Stimulated activated CD4-positive, alpha-beta T cell treated with anti-CD3 and anti-CD28 coated beads, TNF-alpha, amount 100 ng/mL, for 48 hours (primary cell): ENCODE data around the gene TCF19.
"Not testable (repeated sequence)": the region's sequence is repeated elsewhere in the genome, so short reads cannot be mapped to it uniquely, and the experiment has no call there.

ENCODE experiments used
- DNase-seq, 3 donors: peaks; one replicate each; pipeline ENCODE4 v3.0.0-alpha.2; 2020; ENCODE audit warnings: low read depth in 3 of 3

TCF19 gene

DNA sequence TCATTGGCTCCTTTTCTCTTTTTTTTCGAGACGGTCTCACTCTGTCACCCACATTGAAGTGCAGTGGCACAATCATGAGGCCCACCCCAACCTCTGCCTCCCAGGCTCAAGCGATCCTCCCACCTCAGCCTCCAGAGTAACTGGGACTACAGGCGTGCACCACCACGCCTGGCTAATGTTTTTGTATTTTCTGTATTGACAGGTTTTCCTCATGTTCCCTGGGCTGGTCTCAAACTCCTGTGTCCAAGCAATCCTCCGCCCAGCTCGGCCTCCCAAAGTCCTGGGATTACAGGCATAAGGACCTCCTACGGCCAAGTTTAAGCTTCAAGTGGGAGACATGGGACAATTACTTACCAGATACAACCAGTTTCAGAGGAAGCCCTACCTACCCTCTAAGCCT is 21.5 kb downstream of the TCF19 start:
- DNase-seq: no peak

DNA sequence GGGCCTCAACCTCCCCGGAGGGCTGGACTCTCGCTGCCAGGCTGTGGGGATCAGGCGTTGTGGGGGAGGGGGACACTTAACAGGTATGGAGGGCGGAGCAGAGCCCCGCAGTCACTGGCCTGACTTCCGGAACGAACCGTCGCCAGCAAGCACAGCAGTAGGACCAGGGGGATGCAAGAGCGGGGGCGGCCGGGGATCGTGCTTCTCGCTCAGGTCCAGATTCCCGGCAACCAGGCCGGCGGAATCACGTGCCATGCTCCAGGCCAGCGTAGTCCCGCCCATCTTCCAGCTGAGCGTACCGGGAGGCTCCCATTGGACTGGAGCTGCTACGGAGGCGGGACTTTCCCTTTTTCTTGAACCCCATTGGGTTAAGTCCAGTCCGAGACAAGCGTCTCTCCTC is 22.1 kb downstream of the TCF19 start:
- DNase-seq: peak in 2 of 3 donors; percentile 32 to 62

DNA sequence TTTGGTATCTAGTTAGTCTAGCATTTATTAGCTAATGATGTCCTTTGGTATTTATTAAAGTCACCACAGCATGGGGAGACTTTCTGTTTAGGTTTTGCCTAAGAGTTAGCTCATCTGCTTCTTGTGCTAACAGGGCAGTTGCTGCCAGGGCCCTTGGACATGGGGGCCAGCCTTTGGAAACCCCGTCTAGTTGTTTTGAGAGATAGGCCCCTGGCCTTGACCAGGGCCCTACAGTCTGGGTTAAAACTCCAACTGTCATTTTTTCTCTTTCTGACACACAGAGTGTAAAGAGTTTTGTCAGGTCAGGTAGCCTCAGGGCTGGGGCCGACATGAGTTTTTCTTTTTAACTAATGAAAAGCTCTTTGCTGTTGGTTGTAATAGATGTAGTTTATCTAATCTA is 24.9 kb downstream of the TCF19 start:
- DNase-seq: not testable (repeated sequence)

DNA sequence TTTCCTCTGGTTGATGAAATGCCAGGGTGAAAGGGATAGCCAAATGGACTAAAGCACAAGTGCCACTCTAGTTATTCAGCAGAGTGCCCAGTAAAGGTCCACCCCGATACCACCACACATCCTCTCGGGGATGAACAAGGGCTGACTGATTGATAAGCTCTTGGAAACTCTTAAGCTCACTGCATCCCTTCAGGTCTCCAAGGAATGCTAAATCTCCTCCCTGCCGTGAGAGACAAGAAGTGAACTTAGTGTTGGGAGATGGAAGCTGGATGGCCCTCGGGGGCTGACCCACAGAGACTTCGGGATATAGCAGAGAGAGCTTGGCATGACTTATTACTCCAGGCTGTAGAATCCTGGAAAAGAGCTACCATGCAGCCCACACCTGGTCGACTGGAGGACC is 25.5 kb downstream of the TCF19 start:
- not testable (repeated sequence) for DNase-seq

DNA sequence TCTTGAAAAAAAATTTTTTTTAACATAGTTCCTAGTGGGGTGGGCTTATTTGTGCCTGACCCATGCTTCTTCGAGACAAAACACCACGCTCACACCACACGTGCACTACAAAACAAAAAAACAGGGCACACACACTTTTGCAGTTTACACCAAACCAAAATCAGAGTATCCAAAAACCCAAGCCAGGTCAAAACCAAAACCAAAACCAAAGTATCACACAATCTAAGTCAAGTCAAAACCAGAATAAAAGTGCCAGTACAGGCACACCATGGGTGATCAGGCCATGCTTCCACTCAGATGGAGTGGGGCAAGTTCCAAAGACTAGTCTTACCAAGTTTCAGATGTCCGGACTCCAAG is 27.3 kb downstream of the TCF19 start:
- not testable (repeated sequence) for DNase-seq

DNA sequence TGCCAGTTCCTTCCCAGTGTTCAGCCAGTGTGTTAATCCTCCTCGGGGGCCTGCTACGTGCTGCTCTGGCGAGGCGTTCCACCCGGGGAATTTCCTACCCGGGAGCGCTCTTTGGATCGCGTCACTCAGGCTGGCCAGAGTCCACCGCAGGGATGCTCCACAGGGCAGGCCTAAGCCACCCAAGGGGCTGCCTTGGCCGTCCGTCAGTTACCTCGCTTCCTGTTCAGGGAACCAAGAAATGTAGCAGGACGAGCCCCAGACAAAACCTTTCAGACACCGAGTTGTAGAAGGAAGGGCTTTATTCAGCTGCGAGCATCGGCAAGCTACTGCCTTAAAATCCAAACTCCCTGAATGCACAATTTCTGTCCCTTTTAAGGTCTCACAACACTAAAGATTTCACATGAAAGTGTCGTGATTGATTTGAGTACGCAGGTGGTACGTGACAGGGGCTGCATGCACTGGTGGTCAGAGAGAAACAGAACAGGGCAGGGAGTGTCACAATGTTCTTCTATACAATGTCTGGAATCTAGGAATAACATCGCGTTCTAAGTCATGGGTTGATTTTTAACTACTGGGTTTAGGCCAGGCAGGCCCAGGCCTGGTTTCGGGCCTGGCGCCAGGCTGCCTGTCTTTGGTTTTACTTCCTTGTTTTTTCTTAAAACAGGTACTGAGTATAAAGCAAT is 27.8 kb downstream of the TCF19 start:
- DNase-seq: no peak

DNA sequence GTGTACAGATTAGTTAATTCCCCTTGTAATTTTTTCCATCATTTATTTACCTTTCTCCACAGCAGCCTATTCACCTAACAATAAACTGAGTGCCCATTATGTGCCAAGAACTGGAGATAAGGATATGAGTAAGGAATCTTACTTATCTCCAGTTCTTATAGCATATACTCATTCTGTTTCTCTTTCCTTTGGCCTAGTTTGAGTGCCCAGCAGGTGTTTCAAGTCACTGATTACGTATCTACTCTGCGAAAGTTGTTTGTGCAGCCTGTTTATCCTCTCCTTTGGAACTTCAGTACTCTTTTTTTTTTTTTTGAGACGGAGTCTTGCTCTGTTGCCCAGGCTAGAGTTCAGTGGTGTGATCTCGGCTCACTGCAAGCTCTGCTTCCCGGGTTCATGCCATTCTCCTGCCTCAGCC is 29.4 kb downstream of the TCF19 start:
- DNase-seq: no peak

DNA sequence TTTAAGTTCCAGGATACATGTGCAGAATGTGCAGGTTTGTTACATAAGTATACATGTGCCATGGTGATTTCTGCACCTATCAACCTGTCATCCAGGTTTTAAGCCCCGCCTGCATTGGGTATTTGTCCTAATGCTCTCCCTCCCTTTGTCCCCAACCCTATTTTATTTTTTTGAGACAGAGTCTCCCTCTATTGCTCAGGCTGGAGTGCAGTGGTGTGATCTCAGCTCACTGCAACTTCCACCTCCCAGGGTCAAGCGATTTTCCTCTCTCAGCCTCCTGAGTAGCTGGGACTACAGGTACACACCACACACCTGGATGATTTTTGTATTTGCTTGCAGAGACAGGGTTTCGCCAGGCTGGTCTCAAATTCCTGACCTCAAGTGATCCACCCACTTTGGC is 30.8 kb downstream of the TCF19 start:
- DNase-seq: not testable (repeated sequence)

DNA sequence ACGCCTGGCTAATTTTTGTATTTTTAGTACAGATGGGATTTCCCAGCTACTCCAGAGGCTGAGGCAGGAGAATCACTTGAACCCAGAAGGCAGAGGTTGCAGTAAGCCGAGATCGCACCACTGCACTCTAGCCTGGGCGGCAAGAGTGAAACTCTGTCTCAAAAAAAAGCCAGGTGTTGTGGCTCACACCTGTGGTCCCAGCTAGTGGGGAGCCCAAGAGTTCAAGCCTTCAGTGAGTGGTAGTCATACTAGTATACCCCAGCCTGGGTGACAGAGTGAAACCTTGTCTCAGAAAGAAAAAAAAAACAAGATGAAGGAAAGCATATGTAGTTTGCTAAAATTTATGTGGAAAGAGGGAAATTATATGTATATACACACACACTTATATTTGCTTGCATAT is 32.1 kb downstream of the TCF19 start:
- no peak for DNase-seq

DNA sequence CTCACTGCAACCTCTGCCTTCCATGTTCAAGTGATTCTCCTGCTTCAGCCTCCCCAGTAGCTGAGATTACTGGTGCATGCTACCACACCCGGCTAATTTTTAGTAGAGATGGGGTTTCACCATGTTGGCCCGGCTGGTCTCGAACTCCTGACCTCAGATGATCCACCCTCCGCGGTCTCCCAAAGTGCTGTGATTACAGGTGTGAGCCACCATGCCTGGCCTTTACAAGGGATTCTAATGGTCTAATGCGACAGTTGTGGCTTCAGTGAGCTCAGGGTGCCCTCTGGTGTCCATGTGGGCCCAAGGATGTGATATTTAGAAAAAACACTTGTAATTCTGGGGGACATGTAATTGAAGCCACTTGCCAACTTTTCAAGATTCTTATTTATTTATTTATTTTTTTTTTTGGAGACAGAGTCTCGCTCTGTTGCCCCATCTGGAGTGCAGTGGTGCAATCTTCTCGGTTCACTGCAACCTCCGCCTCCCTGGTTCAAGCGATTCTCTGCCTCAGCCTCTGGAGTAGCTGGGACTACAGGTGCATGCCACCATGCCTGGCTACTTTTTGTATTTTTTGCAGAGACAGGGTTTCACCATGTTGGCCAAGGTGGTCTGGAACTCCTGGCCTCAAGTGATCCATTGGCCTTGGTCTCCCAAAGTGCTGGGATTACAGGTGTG is 34.2 kb downstream of the TCF19 start:
- DNase-seq: peak in 2 of 3 donors; percentile 35 to 49

DNA sequence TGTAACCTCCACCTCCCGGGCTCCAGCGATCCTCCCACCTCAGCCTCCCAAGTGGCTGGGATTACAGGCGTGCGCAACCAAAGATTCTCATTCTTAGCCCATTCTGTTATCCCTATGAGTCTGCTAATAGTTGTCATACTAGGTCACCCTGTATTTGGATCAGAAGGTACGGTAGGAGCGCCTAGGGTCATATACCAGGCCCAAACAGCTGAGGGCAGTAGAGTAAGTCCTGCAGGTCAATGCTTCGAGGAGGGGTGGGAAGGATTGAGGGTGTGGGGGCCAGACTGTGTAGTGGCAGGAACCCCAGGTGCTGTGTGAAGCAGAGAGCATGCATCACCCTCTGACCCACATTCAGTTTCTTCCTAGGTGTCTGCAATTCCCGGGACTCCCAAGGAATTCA is 34.8 kb downstream of the TCF19 start:
- DNase-seq: no peak

DNA sequence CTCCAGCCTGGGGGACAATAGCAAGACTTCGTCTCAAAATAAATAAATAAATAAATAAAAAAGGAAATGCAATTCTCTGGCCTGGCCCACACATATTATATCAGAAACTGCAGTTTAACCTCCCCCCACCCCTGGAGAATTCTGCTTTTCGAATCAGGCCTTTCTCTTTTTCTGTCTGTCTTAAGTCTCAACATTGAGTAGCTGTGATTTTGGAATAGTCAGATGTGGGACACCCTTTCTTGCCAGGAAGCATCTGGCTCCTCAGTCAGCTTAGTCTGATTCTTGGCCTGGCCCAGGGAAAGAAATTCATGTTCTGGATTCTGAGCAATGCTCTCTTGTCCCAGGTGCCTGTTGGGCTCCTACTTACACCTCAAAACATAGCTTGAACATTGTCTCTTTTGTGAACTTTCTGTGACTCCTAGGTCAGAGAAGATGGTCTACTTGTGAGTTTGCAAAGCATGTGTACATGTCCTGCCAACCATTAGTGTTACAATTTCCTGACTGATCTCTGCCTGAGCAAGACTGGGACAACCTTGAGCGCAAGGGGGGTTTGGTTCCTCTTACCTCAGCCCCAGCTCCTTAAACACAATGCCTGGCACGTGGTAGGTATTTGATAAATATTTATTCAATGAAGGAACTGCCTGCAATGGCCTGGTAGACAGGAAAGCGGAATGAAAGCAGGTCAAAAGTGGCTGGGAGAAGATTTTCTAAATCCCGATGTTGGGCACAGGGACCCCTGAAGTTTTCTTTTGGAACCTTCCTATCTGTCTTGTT is 35.9 kb downstream of the TCF19 start:
- DNase-seq: no peak

DNA sequence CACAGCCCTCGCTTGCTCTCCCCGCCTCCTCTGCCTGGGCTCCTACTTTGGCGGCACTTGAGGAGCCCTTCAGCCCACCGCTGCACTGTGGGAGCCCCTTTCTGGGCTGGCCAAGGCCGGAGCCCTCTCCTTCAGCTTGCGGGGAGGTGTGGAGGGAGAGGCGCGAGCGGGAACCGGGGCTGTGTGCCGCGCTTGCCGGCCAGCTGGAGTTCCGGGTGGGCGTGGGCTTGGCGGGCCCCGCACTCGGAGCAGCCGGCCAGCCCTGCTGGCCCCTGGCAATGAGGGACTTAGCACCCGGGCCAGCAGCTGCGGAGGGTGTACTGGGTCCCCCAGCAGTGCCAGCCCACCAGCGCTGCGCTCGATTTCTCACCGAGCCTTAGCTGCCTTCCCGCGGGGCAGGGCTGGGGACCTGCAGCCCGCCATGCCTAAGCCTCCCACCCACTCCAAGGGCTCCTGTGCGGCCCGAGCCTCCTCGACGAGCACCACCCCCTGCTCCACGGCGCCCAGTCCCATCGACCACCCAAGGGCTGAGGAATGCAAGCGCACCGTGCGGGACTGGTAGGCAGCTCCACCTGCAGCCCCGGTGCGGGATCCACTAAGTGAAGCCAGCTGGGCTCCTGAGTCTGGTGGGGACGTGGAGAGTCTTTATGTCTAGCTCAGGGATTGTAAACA is 37.1 kb downstream of the TCF19 start:
- DNase-seq: not testable (repeated sequence)

DNA sequence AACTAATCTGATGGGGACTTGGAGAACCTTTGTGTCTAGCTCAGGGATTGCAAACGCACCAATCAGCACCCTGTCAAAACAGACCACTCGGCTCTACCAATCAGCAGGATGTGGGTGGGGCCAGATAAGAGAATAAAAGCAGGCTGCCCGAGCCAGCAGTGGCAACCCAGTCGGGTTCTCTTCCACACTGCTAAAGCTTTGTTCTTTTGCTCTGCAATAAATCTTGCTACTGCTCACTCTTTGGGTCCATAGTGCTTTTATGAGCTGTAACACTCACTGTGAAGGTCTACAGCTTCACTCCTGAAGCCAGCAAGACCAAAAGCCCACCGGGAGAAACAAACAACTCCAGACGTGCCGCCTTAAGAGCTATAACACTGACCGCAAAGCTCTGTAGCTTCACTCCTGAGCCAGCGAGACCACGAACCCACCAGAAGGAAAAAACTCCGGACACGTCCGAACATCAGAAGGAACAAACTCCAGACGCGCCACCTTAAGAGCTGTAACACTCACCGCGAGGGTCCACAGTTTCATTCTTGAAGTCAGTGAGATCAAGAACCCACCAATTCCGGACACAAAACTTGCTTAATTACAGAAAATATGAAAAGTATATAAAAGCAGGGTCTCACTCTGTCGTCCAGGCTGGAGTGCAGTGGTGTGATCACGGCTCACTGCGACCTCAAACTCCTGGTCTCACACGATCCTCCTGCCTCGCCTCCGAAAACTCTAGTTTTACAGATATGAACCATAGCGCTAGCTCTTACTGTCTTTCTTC is 38.0 kb downstream of the TCF19 start:
- not testable (repeated sequence) for DNase-seq

DNA sequence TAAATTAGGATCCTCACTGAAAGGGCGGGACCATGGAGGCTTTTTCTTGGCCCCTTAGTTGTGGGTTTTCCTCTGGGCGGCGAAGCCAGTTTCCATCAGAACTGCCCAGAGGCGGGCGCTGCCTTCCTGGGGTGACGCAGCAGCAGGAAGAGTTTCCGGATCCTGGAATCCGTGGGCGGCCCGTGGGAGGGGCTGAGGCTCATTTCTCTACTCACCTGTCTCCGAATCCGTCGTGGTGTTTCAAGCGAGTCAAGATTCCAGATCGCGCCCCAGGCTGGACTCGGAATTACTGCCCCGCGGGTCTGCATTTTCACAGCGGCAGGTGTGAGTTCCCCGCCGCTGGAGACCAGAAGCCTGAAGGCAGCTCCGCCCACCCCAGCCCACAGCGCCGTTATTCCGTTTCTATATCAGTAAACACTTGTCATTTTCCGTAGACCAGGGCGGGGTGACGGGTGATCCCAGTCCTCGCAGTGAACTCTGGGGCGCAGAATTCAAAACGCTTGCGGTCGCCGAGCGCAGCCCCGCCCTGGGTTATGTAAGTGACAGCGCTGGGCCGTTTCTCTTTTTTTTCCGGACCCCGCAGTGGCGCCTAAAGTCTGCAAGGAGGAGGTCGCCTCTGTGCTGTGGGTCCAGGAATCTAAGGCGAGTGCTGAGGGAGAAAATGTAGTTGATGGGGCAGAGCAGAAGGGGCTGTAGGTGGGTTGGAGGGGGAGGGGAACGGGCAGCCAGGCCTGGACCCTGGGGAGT is 39.3 kb downstream of the TCF19 start:
- DNase-seq: peak; percentile 78 to 91 (median 85)

DNA sequence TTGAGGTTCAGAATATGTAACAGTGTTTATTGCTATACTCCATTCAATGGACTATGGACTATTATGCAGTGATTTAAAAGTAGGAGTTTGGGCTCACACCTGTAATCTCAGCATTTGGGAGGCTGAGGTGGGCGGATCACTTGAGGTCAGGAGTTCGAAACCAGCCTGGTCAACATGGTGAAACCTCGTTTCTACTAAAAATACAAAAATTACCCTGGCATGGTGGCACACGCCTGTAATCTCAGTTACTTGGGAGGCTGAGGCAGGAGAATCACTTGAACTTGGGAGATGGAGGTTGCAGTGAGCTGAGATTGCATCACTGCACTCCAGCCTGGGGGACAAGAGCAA is 40.7 kb downstream of the TCF19 start:
- not testable (repeated sequence) for DNase-seq

DNA sequence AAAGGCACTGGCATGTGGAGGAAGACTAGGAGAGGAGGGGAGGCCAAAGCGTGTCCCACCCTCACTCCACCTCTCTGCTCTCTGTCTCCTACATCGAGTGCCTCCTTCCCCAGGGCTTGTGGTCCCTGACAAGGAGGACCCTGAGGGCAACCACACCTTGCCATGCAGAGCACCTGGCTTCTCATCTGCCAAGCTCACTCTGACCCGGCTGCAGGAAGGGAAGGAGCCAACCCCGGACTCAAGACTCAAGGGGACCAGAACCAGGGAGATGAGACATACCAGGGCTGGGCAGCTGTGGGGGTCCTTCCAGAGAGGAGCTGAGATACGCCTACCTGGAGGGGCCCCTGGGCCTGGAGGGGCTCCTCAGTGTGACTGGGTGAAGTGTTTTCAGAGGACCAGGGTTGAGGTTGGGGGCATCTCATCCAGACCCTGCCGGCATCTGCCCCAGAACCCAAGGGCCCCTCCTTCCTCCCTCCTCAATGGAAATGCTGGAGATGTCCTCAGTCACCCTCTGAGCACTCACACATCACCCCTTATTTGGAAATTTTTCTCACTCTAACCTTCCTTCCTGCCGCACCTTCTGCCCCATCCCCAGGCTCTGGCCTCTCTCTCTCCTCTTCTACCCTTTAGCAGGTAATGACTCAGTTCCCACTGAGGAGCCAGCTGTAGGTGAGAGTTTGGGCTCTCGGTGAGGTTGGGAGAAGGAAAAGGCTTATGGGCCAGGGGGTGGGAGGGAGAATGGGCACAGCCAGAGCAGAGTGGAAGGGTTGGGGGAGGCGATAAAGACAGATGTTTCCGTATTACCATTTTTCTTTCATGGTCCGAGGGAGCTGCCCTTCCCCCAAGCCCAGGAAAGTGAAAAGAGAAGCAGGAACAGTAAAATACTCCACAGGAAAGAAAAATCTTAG is 44.1 kb downstream of the TCF19 start:
- no peak for DNase-seq

DNA sequence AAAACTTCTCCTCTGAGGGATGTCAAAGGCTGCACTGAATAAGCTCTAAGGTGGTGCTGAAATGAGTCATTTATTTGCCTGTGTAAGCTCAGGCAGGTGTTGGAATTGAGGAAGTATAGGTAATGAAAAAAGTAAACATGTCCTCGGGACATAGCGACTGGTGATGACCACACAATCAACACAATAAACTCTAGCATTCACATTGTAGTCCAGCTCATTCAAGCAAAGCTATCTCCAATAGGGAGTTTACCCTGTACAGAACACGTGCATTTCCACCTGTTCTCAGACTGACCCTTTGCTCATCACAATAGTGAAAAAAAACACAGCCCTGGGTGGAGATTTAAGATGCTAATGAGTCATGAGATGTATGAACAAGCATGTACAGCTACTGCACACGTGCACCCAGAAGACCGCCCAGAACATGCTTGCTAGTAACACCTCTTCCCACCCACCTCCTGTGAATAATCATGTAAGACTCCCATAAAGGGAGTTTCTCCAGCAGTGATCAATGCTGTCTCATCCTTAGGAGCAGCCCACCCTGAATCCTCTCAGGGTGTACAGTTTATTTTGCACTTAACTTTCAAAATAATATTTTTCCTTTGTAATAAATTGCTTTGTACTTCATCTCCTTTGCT is 45.1 kb downstream of the TCF19 start:
- peak in 2 of 3 donors; percentile 49 to 59 for DNase-seq

DNA sequence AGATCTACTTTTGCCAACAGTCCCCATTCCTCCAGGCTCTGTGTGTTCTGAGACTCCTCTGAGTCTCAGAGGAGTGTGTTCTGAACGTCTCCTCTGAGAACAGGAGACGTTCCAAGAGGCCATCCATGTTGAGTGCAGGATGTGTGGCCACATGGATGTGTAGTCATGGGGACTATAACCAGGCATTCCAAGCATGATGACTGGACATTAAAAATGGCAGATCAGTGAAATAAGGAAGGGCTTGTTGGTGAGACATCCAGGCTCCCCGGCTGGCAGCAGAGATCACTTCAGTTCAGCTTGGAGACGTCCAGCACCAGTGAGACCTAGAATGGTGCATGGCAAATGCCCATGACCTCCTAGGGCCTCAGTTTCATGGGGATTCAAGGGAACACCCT is 46.4 kb downstream of the TCF19 start:
- no peak for DNase-seq
